HCT116 (cell line): ENCODE data around the gene TEKT3. TPM values are rescaled to one million over a fixed set of nuclear protein-coding genes. Genes with fewer than 3 reads are reported as not detected.

Source experiments
- ATAC-seq: fragments of 200-7000 bp; cut with Tn5 transposase; 2 replicates; pipeline ENCODE4 v1.9.1; 2020; ENCODE audit warnings: mild to moderate bottlenecking, moderate library complexity
- BruUV-seq: library from RNA; stranded (reverse); fragments of 400-500 nt; replicated peaks from 2 replicates; lab custom pipeline; 2021; lab: Mats Ljungman, UMichigan
- CTCF ChIA-PET: fragments of 300-600 bp; sonication (Branson Sonifier 250); formaldehyde crosslinking; loops from one replicate; lab custom pipeline; 2021; ENCODE audit warnings: antibody characterized with exemption; lab: Charles Lee
- POLR2A ChIA-PET: fragments of 300-600, 350-600 bp; sonication (Branson Sonifier 250); formaldehyde crosslinking; loops from one replicate; lab custom pipeline; 2021; ENCODE audit warnings: antibody characterized with exemption; lab: Charles Lee
- RAD21 ChIA-PET, 2 experiments: fragments of 300-600 bp; sonication (Branson Sonifier 250); formaldehyde crosslinking; loops; one replicate each; lab custom pipeline; 2023; ENCODE audit warnings: low total read pairs in 2 of 2; ENCODE audit not compliant: uncharacterized antibody in 2 of 2, unreplicated experiment in 2 of 2, low non-redundant PET in 1 of 2; lab: Charles Lee
- DNase-seq: peaks from one replicate; pipeline ENCODE4 v3.0.0-alpha.2; 2010; ENCODE audit warnings: low read depth, low spot score
- H2AFZ ChIP-seq: fragments of 200-600 bp; shearing (Covaris generic), sonication (generic); 2 replicates; pipeline ENCODE4 v1.6.1; 2017; ENCODE audit warnings: low read depth, mixed run types, mixed read lengths, antibody characterized with exemption, low read length; ENCODE audit not compliant: poor library complexity, severe bottlenecking
- H3K27ac ChIP-seq: 2 replicates; pipeline ENCODE4 v1.5.1; 2012; ENCODE audit warnings: low read depth, low read length
- H3K27me3 ChIP-seq: fragments of 200-600 bp; sonication (generic); 2 replicates; pipeline ENCODE4 v1.6.1; 2016; ENCODE audit warnings: mixed run types, low read length, mixed read lengths; ENCODE audit not compliant: insufficient read depth
- H3K36me3 ChIP-seq, 2 experiments: fragments of 200-500 bp in 1 of 2; fragments of 200-600 bp in 1 of 2; sonication (Bioruptor generic) in 1 of 2; sonication (generic) in 1 of 2; 2 replicates each; pipeline versions ENCODE4 v1.5.1 to v1.6.1; 2014 to 2016; ENCODE audit warnings: low read length in 2 of 2, inconsistent platforms in 1 of 2, mixed read lengths in 1 of 2, mixed run types in 1 of 2; ENCODE audit not compliant: insufficient read depth in 2 of 2, control insufficient read depth in 1 of 2
- H3K4me1 ChIP-seq, 2 experiments: fragments of 200-600 bp in 1 of 2; sonication (generic) in 1 of 2; 2 replicates each; pipeline versions ENCODE4 v1.5.1 to v1.6.1; 2012 to 2017; ENCODE audit warnings: low read length in 2 of 2, inconsistent platforms in 1 of 2, mild to moderate bottlenecking in 1 of 2, mixed read lengths in 1 of 2, mixed run types in 1 of 2, moderate library complexity in 1 of 2; ENCODE audit not compliant: insufficient read depth in 2 of 2, control insufficient read depth in 1 of 2
- H3K4me2 ChIP-seq: fragments of 200-600 bp; sonication (generic); 2 replicates; pipeline ENCODE4 v1.6.1; 2017; ENCODE audit warnings: mixed run types, low read length, mixed read lengths
- H3K4me3 ChIP-seq, 2 experiments: fragments of 200-600 bp in 1 of 2; sonication (generic) in 1 of 2; replicated peaks in 1 of 2; 2 replicates each; pipeline ENCODE4 v1.5.1; 2011 to 2016; ENCODE audit warnings: low read length in 2 of 2, control low read depth in 1 of 2, low read depth in 1 of 2, mild to moderate bottlenecking in 1 of 2, mixed read lengths in 1 of 2, mixed run types in 1 of 2
- H3K79me2 ChIP-seq: fragments of 200-600 bp; sonication (generic); 2 replicates; pipeline ENCODE4 v1.6.1; 2017; ENCODE audit warnings: mild to moderate bottlenecking, mixed run types, low read length, moderate library complexity, mixed read lengths; ENCODE audit not compliant: insufficient read depth
- H3K9ac ChIP-seq: fragments of 200-600 bp; sonication (generic); 2 replicates; pipeline ENCODE4 v1.6.1; 2016; ENCODE audit warnings: low read length, mixed read lengths
- H3K9me2 ChIP-seq: fragments of 200-600 bp; sonication (generic), shearing (Covaris generic); 2 replicates; pipeline ENCODE4 v1.6.1; 2017; ENCODE audit warnings: mixed run types, mild to moderate bottlenecking, moderate library complexity; ENCODE audit not compliant: insufficient read depth
- H3K9me3 ChIP-seq, 2 experiments: fragments of 200-500 bp in 1 of 2; fragments of 200-600 bp in 1 of 2; sonication (Bioruptor generic) in 1 of 2; sonication (generic) in 1 of 2; 2 replicates each; pipeline ENCODE4 v1.6.1; 2014 to 2017; ENCODE audit warnings: low read length in 2 of 2, mixed read lengths in 2 of 2, inconsistent platforms in 1 of 2, low read depth in 1 of 2, mild to moderate bottlenecking in 1 of 2, mixed run types in 1 of 2, moderate library complexity in 1 of 2; ENCODE audit not compliant: control insufficient read depth in 1 of 2, insufficient read depth in 1 of 2
- H4K20me1 ChIP-seq: fragments of 200-600 bp; sonication (generic), shearing (Covaris generic); 2 replicates; pipeline ENCODE4 v1.6.1; 2017; ENCODE audit warnings: mixed run types, mild to moderate bottlenecking, moderate library complexity; ENCODE audit not compliant: insufficient read depth
- ELF1 ChIP-seq: IDR thresholded peaks from 2 replicates; pipeline ENCODE4 v1.6.1; 2012; ENCODE audit warnings: low read depth, borderline replicate concordance
- EZH2phosphoT487 ChIP-seq: fragments of 200-600 bp; IDR thresholded peaks from 2 replicates; pipeline ENCODE4 v1.6.1; 2018; ENCODE audit warnings: antibody characterized with exemption, borderline replicate concordance
- JUND ChIP-seq: IDR thresholded peaks from 2 replicates; pipeline ENCODE4 v1.6.1; 2012
- RAD21 ChIP-seq: IDR thresholded peaks from 2 replicates; pipeline ENCODE4 v1.6.1; 2012; ENCODE audit warnings: low read depth, mild to moderate bottlenecking
- REST ChIP-seq: IDR thresholded peaks from 2 replicates; pipeline ENCODE4 v1.6.1; 2012; ENCODE audit warnings: low read depth
- SP1 ChIP-seq: IDR thresholded peaks from 2 replicates; pipeline ENCODE4 v1.6.1; 2012; ENCODE audit warnings: low read depth
- TCF7L2 ChIP-seq: IDR thresholded peaks from 2 replicates; pipeline ENCODE4 v1.7.0; 2011; ENCODE audit warnings: borderline replicate concordance, inconsistent platforms; ENCODE audit not compliant: insufficient read depth, insufficient read length; ENCODE audit errors: extremely low read depth
- YY1 ChIP-seq: IDR thresholded peaks from 2 replicates; pipeline ENCODE4 v1.6.1; 2011; ENCODE audit warnings: low read length, low read depth, moderate library complexity, mild to moderate bottlenecking; ENCODE audit not compliant: insufficient replicate concordance; ENCODE audit errors: extremely low read depth
- ZBTB33 ChIP-seq: IDR thresholded peaks from 2 replicates; pipeline ENCODE4 v1.6.1; 2011; ENCODE audit warnings: mild to moderate bottlenecking, low read length, moderate library complexity; ENCODE audit not compliant: insufficient replicate concordance; ENCODE audit errors: extremely low read depth
- ZNF274 ChIP-seq: fragments of 200-500 bp; sonication (Bioruptor generic); IDR thresholded peaks from 2 replicates; pipeline ENCODE4 v1.6.1; 2014; ENCODE audit warnings: mild to moderate bottlenecking, low read depth, low read length, inconsistent platforms
- intact Hi-C: fragments of 100-400 bp; cut with micrococcal nuclease; formaldehyde crosslinking; loops from 2 replicates; pipeline ENCODE4 v1.10.0; 2022
- total RNA-seq: library from RNA; stranded (reverse); gene quantifications from one replicate; pipeline ENCODE4 v1.2.1, GENCODE V29; 2021; ENCODE audit not compliant: unreplicated experiment
- TF ChIP-seq, protein P1 (sequence below): IDR thresholded peaks from 2 replicates; pipeline ENCODE4 v1.6.1; 2012

Gene TEKT3
- total RNA-seq, 1 experiment from 2014 or later, result 0.64 TPM

- TF ChIP-seq REST, result no peak
- no peak for TF ChIP-seq EZH2phosphoT487
- no peak for TF ChIP-seq ZNF274
- no peak for TF ChIP-seq TCF7L2
- TF ChIP-seq RAD21, result no peak
- TF ChIP-seq SP1, result no peak
- no peak for TF ChIP-seq JUND
- TF ChIP-seq, all 23 proteins: peak for 0
These were observed 50.8 kb downstream of the TEKT3 start (continued) for GRCh38 chr17:15290605-15291004.

GRCh38 chr17:15289285-15290183 is 51.9 kb downstream of the TEKT3 start:
- H4K20me1 ChIP-seq, result no peaks in the 10 kb centered on the region
- no peaks in the 10 kb centered on the region for H3K9me2 ChIP-seq
- no peaks in the 10 kb centered on the region; a peak in 2 of 4 replicates for H3K4me1 ChIP-seq
- POLR2A ChIA-PET, result no interaction called here
- intact Hi-C loops, result no loop called here
- H2AFZ ChIP-seq, result no peak overlapping the region
- ATAC-seq, result no peak
- no TSS peak for BruUV-seq
- no peak overlapping the region for H3K27ac ChIP-seq
- no peak overlapping the region for H3K4me3 ChIP-seq
- no peaks in the 10 kb centered on the region for H3K79me2 ChIP-seq
- CTCF ChIA-PET, result interaction anchor here (0.9 to 1.4 kb wide), 2 partner anchors 28 to 213 kb away, joined by 3 to 5 read pairs; no protein-coding TSS in a partner anchor
- H3K9me3 ChIP-seq, result no peaks in the 10 kb centered on the region
- no peak overlapping the region for H3K4me2 ChIP-seq
- DNase-seq, result no peak
- RAD21 ChIA-PET, result no interaction called here
- no peaks in the 10 kb centered on the region for H3K27me3 ChIP-seq
- no peaks in the 10 kb centered on the region for H3K36me3 ChIP-seq
- no peak overlapping the region for H3K9ac ChIP-seq
- TF ChIP-seq JUND (no peak), EZH2phosphoT487 (no peak), ELF1 (no peak), ZNF274 (no peak), TCF7L2 (no peak), SP1 (no peak), YY1 (no peak), ZBTB33 (no peak), REST (no peak)
- TF ChIP-seq, protein P1, sequence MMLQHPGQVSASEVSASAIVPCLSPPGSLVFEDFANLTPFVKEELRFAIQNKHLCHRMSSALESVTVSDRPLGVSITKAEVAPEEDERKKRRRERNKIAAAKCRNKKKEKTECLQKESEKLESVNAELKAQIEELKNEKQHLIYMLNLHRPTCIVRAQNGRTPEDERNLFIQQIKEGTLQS, result no peak
